K562 (cell line): ENCODE measurements around the gene CHRNA3. TPM values are rescaled to one million over a fixed set of nuclear protein-coding genes. Genes with fewer than 3 reads are reported as not detected.

ENCODE experiments used
- ATAC-seq: fragments of 200-7000 bp; cut with Tn5 transposase; 3 replicates; pipeline ENCODE4 v1.9.1; 2020; ENCODE audit warnings: moderate library complexity
- BruUV-seq: library from RNA; stranded (reverse); fragments of 400-500 nt; replicated peaks from 2 replicates; lab custom pipeline; 2021; lab: Mats Ljungman, UMichigan
- CTCF ChIA-PET: fragments of 300-600 bp; formaldehyde crosslinking; extraction: SDS; loops from one replicate; lab custom pipeline; 2021; ENCODE audit warnings: low intra/inter-chr PET ratio; lab: Yijun Ruan, JAX
- POLR2A ChIA-PET: fragments of 300-600, 350-650 bp; sonication (Branson Sonifier 250); formaldehyde crosslinking; extraction: SDS; loops from one replicate; lab custom pipeline; 2021; ENCODE audit warnings: antibody characterized with exemption, inconsistent platforms; lab: Yijun Ruan, JAX
- DNase-seq, 4 experiments: peaks; one replicate each; pipeline versions ENCODE4 v3.0.0 to v3.0.0-alpha.2; 2011 to 2018; ENCODE audit warnings: low spot score in 3 of 4, mixed read lengths in 3 of 4; ENCODE audit errors: extremely low read depth in 1 of 4
- FAIRE-seq: peaks from 2 replicates; lab custom pipeline; 2011; peaks lifted over from hg19 to GRCh38; lab: Jason Lieb, UNC
- H2AFZ ChIP-seq: 2 replicates; pipeline ENCODE4 v1.6.0; 2011; ENCODE audit warnings: low read depth, low read length, control low read depth, inconsistent platforms
- H3K27ac ChIP-seq: fragments of 200-600 bp; 3 replicates; pipeline ENCODE4 v1.8.0; 2011; ENCODE audit warnings: low read depth, mild to moderate bottlenecking, control low read depth, inconsistent platforms, low read length, moderate library complexity, mixed read lengths; ENCODE audit errors: extremely low read depth
- H3K27me3 ChIP-seq, 2 experiments: fragments of 300-600 bp in 1 of 2; 2 replicates in 1 of 2; 3 replicates in 1 of 2; pipeline versions ENCODE4 v1.6.0 to v1.8.0; 2011; ENCODE audit warnings: inconsistent platforms in 2 of 2, low read length in 2 of 2, mild to moderate bottlenecking in 1 of 2, mixed read lengths in 1 of 2, moderate library complexity in 1 of 2; ENCODE audit not compliant: control insufficient read depth in 2 of 2, insufficient read depth in 2 of 2
- H3K36me3 ChIP-seq: fragments of 300-600 bp; 3 replicates; pipeline ENCODE4 v1.8.0; 2011; ENCODE audit warnings: mild to moderate bottlenecking, low read length, inconsistent platforms; ENCODE audit not compliant: control insufficient read depth, insufficient read depth
- H3K4me1 ChIP-seq, 2 experiments: fragments of 200-600 bp in 1 of 2; replicated peaks in 1 of 2; 2 replicates in 1 of 2; 3 replicates in 1 of 2; pipeline versions ENCODE4 v1.5.1 to v1.8.0; 2011; ENCODE audit warnings: inconsistent platforms in 2 of 2, low read length in 2 of 2, mild to moderate bottlenecking in 1 of 2, mixed read lengths in 1 of 2, moderate library complexity in 1 of 2; ENCODE audit not compliant: control insufficient read depth in 2 of 2, insufficient read depth in 2 of 2
- H3K4me2 ChIP-seq: 2 replicates; pipeline ENCODE4 v1.6.1; 2011; ENCODE audit warnings: low read length, control low read depth, inconsistent platforms, mixed read lengths; ENCODE audit not compliant: insufficient read depth
- H3K4me3 ChIP-seq: fragments of 200-600 bp; sonication (generic), shearing (Covaris generic); 2 replicates; pipeline ENCODE4 v1.5.1; 2016; ENCODE audit warnings: control low read depth, inconsistent platforms
- H3K79me2 ChIP-seq: fragments of 200-600 bp; 3 replicates; pipeline ENCODE4 v1.8.0; 2011; ENCODE audit warnings: low read length, inconsistent platforms; ENCODE audit not compliant: control insufficient read depth, insufficient read depth
- H3K9ac ChIP-seq, 2 experiments: 2 replicates each; pipeline versions ENCODE4 v1.6.0 to v1.6.1; 2011; ENCODE audit warnings: low read depth in 2 of 2, low read length in 2 of 2, control low read depth in 1 of 2, inconsistent platforms in 1 of 2, mild to moderate bottlenecking in 1 of 2, mixed read lengths in 1 of 2; ENCODE audit not compliant: insufficient read depth in 1 of 2
- H3K9me1 ChIP-seq: one replicate; pipeline ENCODE4 v1.6.0; 2011; ENCODE audit warnings: inconsistent platforms, mild to moderate bottlenecking, low read length, moderate library complexity; ENCODE audit not compliant: control insufficient read depth, insufficient read depth
- H3K9me3 ChIP-seq: replicated peaks from 2 replicates; pipeline ENCODE4 v1.5.1; 2011; ENCODE audit warnings: low read depth, low read length, inconsistent platforms; ENCODE audit not compliant: control insufficient read depth, insufficient read depth
- H4K20me1 ChIP-seq: replicated peaks from 2 replicates; pipeline ENCODE4 v1.6.1; 2011; ENCODE audit warnings: low read length, inconsistent platforms, mixed read lengths; ENCODE audit not compliant: control insufficient read depth, insufficient read depth
- BRD9 ChIP-seq: fragments of 450-650 bp; IDR thresholded peaks from 2 replicates; pipeline ENCODE4 v1.6.1; 2018; ENCODE audit warnings: low read depth; ENCODE audit not compliant: partially characterized antibody
- CHD4 ChIP-seq: fragments of 200-600 bp; sonication (generic); IDR thresholded peaks from 3 replicates; pipeline ENCODE4 v1.6.1; 2012; ENCODE audit warnings: low read depth, mild to moderate bottlenecking, mixed read lengths, low read length, inconsistent platforms; ENCODE audit not compliant: insufficient read depth, insufficient replicate concordance, poor library complexity, severe bottlenecking
- HCFC1 ChIP-seq: IDR thresholded peaks from 2 replicates; pipeline ENCODE4 v1.6.1; 2012; ENCODE audit warnings: low read depth, low read length, improper control_type of control experiment
- MEF2A ChIP-seq: IDR thresholded peaks from 2 replicates; pipeline ENCODE4 v1.6.1; 2011; ENCODE audit warnings: low read depth, mild to moderate bottlenecking, low read length, moderate library complexity; ENCODE audit not compliant: control insufficient read depth
- MXI1 ChIP-seq: IDR thresholded peaks from 2 replicates; pipeline ENCODE4 v1.6.1; 2011; ENCODE audit warnings: low read depth, mild to moderate bottlenecking, improper control_type of control experiment, low read length
- MYNN ChIP-seq, 2 experiments: sonication (generic); formaldehyde crosslinking in 1 of 2; IDR thresholded peaks; 2 replicates each; pipeline versions ENCODE4 v1.5.0 to v1.6.1; 2016 to 2020; ENCODE audit warnings: antibody characterized with exemption in 1 of 2, missing genetic modification reagents in 1 of 2
- RBM39 ChIP-seq: fragments of 200-400 bp; formaldehyde crosslinking; optimal IDR thresholded peaks from 2 replicates; pipeline ENCODE3; 2018; ENCODE audit warnings: low read depth, low read length
- STAG1 ChIP-seq: sonication (generic); formaldehyde crosslinking; IDR thresholded peaks from 2 replicates; pipeline ENCODE4 v1.5.0; 2020; ENCODE audit warnings: missing genetic modification reagents, borderline replicate concordance
- ZNF146 ChIP-seq: IDR thresholded peaks from one replicate; pipeline ENCODE4 v1.6.1; 2018; ENCODE audit warnings: missing compliant biosample characterization; ENCODE audit not compliant: unreplicated experiment
- ZNF696 ChIP-seq: fragments of 250-450 bp; sonication (Bioruptor Pico); conservative IDR thresholded peaks from 2 replicates; pipeline ENCODE4 v1.4.0; 2020; ENCODE audit warnings: mild to moderate bottlenecking, moderate library complexity
- WGBS: fragments of 100-300 bp; shearing (Covaris generic); methylation state at CpG from one replicate; pipeline ENCODE4 v1.1.6; 2016; ENCODE audit warnings: low coverage, mixed read lengths; ENCODE audit not compliant: insufficient coverage; ENCODE audit errors: missing lambda C conversion rate; 5-methylcytosine and 5-hydroxymethylcytosine counted together
- in situ Hi-C: fragments of 300-500 bp; cut with MboI; formaldehyde crosslinking; loops from 4 replicates; pipeline ENCODE4 v1.15.0; 2018; ENCODE audit warnings: inconsistent platforms, mixed read lengths
- intact Hi-C: fragments of 100-400 bp; cut with micrococcal nuclease; formaldehyde crosslinking; loops from 2 replicates; pipeline ENCODE4 v1.14.2; 2022
- polyA plus RNA-seq, 8 experiments: library from polyadenylated mRNA; depleted of rRNA in 4 of 8; stranded (reverse) in 5 of 8; unstranded in 3 of 8; fragments of >200 nt; fragmentation: Nextera tagmentation in 2 of 8; fragmentation: Illumina TruSeq in 1 of 8; extraction: Ambion mirVana in 2 of 8; extraction: Trizol in 1 of 8; gene quantifications; 2 replicates each; pipeline versions ENCODE4 v1.2.1 to v1.2.3, GENCODE V29; 2011 to 2014; ENCODE audit warnings: inconsistent platforms in 1 of 8, missing spikeins in 1 of 8
- total RNA-seq, 7 experiments: library from RNA; depleted of rRNA in 6 of 7; stranded (reverse); fragments of >200 nt in 6 of 7; fragmentation: Illumina TruSeq in 2 of 7; extraction: Trizol in 2 of 7; gene quantifications; 2 replicates each; pipeline versions ENCODE4 v1.2.1 to v1.2.3, GENCODE V29; 2011 to 2021; ENCODE audit warnings: low replicate concordance in 1 of 7

Gene CHRNA3
- total and polyA plus RNA-seq, 9 of the 15 experiments (the other 6 are each of a cell fraction or from before 2014, with no cell fraction given), result 0.01 TPM; not detected in 8

DNA sequence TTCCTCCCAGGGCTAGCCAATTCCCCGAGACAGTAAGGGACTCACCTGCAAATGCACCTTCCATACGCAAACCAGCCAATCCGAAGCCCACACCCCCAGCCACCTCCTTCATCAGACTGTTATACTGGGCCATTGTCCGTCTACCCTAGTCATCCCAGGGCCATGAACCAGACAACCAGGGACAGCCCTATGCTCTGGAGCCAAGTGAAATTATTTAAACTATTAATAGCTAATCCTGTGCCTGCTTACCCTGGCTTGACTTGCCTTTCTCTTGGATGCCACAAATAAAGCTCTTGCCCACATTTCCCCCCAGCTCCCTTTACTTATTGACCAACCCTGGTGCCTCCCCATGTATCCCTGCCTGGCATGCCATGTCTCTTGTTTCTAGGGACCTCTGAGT is 24.2 kb upstream of the CHRNA3 start:
- H3K9me3 ChIP-seq, result no peaks in the 10 kb centered on the region
- CTCF ChIA-PET, result no interaction called here
- DNase-seq, result no peak
- whole genome bisulfite sequencing, result 0% methylated on average over 4 of the region's 4 CpGs
- H3K4me1 ChIP-seq, result peaks cover 3 to 12% of the 10 kb centered on the region in 2 experiments; a peak in 3 of 5 replicates
- POLR2A ChIA-PET, result interaction anchor here (0.7 kb wide), 1 partner anchor 824 kb away, joined by 3 read pairs; no protein-coding TSS in a partner anchor
- peaks cover 16 to 41% of the 10 kb centered on the region in 2 experiments; a peak in 4 of 5 replicates for H3K27me3 ChIP-seq
- no peak overlapping the region for H2AFZ ChIP-seq
- no peaks in the 10 kb centered on the region for H3K9me1 ChIP-seq
- H3K36me3 ChIP-seq, result no peaks in the 10 kb centered on the region
- in situ Hi-C loops (no loop called here), intact Hi-C loops (no loop called here)
- no peak overlapping the region for H3K4me2 ChIP-seq
- no peaks in the 10 kb centered on the region for H3K79me2 ChIP-seq
- no peak overlapping the region for H3K4me3 ChIP-seq
- H4K20me1 ChIP-seq, result no peaks in the 10 kb centered on the region
- no peak overlapping the region for H3K9ac ChIP-seq
- FAIRE-seq, result no peak
- no peak for TF ChIP-seq MEF2A
- TF ChIP-seq MYNN (IDR thresholded peaks at IDR 0.05), result no peak
- no peak for TF ChIP-seq MYNN (CRISPR knock-in tag; IDR thresholded peaks at IDR 0.05)
- no peak for TF ChIP-seq RBM39
- TF ChIP-seq ZNF146 (CRISPR knock-in tag), result no peak
- TF ChIP-seq HCFC1, result no peak
- no peak for TF ChIP-seq CHD4
- TF ChIP-seq BRD9, result no peak
- TF ChIP-seq MXI1, result no peak
- no peak for TF ChIP-seq ZNF696 (CRISPR knock-in tag)
- TF ChIP-seq STAG1, result no peak
- ATAC-seq, result no peak
- BruUV-seq, result no TSS peak
- no peak overlapping the region for H3K27ac ChIP-seq
